Sigmoid colon (tissue), 4 donors: Measurements from ENCODE around the gene MTAP.

Experiments used
- POLR2AphosphoS5 ChIP-seq, 4 donors: sonication (generic); formaldehyde crosslinking; IDR thresholded peaks; one replicate each; pipeline ENCODE4 v1.6.1; 2017; ENCODE audit warnings: antibody characterized with exemption in 4 of 4
- TF ChIP-seq, protein P1 (sequence below), 4 experiments: fragments of 450-650 bp in 3 of 4; fragments of 200-600 bp in 1 of 4; IDR thresholded peaks; one replicate each; pipeline ENCODE4 v1.5.1; 2016 to 2019; ENCODE audit warnings: antibody characterized with exemption in 4 of 4, mild to moderate bottlenecking in 3 of 4, moderate library complexity in 2 of 4

DNA sequence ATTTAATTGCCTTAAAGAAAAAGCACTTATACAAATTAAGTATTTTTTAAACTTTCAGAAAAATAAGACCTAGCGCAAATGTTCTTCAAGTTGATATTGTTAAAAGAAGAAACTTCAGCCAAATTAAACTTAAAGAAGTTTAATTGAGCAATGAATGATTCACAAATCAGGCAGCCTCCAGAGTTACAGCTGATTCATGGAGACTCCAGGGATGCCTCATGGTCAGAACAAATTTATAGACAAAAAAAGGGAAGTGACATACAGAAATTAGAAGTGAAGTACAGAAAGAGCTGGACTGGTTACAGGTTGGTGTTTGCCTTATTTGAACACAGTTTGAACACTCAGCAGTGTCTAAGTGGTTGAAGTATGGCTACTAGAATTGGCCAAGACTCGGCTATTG, 131.4 kb downstream of the MTAP start:
- TF ChIP-seq POLR2AphosphoS5 (IDR thresholded peaks at IDR 0.05): no peak
- TF ChIP-seq, protein P1, sequence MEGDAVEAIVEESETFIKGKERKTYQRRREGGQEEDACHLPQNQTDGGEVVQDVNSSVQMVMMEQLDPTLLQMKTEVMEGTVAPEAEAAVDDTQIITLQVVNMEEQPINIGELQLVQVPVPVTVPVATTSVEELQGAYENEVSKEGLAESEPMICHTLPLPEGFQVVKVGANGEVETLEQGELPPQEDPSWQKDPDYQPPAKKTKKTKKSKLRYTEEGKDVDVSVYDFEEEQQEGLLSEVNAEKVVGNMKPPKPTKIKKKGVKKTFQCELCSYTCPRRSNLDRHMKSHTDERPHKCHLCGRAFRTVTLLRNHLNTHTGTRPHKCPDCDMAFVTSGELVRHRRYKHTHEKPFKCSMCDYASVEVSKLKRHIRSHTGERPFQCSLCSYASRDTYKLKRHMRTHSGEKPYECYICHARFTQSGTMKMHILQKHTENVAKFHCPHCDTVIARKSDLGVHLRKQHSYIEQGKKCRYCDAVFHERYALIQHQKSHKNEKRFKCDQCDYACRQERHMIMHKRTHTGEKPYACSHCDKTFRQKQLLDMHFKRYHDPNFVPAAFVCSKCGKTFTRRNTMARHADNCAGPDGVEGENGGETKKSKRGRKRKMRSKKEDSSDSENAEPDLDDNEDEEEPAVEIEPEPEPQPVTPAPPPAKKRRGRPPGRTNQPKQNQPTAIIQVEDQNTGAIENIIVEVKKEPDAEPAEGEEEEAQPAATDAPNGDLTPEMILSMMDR (IDR thresholded peaks at IDR 0.05): no peak
